Astrocyte of the spinal cord (primary cell): ENCODE measurements around the gene SDR42E1.
"Not testable (repeated sequence)": the region's sequence is repeated elsewhere in the genome, so short reads cannot be mapped to it uniquely, and the experiment has no call there.

Experiments
- DNase-seq: peaks from one replicate; pipeline ENCODE4 v3.0.0; 2011; ENCODE audit warnings: low read depth, low spot score
- H3K4me3 ChIP-seq: 2 replicates; pipeline ENCODE4 v1.5.1; 2011; ENCODE audit warnings: low read depth, mild to moderate bottlenecking, low read length, moderate library complexity
- CTCF ChIP-seq: IDR thresholded peaks from 2 replicates; pipeline ENCODE4 v1.5.1; 2012; ENCODE audit warnings: low read depth, mild to moderate bottlenecking, low read length, inconsistent platforms
- in situ Hi-C: cut with HindIII; loops from 2 replicates; pipeline ENCODE4 v1.10.0; 2017; ENCODE audit warnings: low sequenced_read_pairs

SDR42E1 gene

DNA sequence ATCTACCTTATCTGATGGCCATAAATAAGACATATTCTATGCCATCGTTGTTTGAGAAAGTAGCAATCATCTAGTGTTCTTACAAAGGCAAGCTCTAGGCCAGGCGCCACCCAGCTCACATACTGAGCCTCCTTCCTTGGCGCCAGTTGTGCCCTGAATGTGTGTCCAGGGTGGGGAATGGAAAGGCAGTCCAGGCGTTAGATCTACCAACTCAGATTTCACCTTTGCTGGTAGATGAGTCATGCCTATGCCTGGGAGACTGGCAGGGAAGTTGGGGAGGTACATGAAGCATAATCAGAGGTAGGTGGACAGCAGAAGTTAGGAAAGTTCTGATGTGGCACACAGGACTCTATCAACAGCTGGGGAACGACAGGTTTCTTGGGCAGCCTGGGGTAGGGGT lies 23.6 kb downstream of the SDR42E1 start:
- TF ChIP-seq CTCF: no peak
- no peak for DNase-seq
- no peak overlapping the region for H3K4me3 ChIP-seq
- in situ Hi-C loops: no loop called here

- H3K4me3 ChIP-seq: no peak overlapping the region
- in situ Hi-C loops: no loop called here
- no peak for DNase-seq
- TF ChIP-seq CTCF: no peak
These were observed 24.1 kb downstream of the SDR42E1 start for GRCh38 chr16:81987121-81987520.

DNA sequence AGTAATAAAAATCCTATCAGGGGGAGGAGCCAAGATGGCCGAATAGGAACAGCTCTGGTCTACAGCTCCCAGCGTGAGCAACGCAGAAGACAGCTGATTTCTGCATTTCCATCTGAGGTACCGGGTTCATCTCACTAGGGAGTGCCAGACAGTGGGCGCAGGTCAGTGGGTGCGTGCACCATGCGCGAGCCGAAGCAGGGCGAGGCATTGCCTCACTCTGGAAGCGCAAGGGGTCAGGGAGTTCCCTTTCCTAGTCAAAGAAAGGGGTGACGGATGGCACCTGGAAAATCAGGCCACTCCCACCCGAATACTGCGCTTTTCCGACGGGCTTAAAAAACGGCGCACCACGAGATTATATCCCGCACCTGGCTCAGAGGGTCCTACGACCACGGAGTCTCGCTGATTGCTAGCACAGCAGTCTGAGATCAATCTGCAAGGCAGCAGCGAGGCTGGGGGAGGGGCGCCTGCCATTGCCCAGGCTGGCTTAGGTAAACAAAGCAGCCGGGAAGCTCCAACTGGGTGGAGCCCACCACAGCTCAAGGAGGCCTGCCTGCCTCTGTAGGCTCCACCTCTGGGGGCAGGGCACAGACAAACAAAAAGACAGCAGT lies 33.8 kb downstream of the SDR42E1 start:
- DNase-seq, in situ Hi-C loops, H3K4me3 ChIP-seq: not testable (repeated sequence)

- no peak overlapping the region for H3K4me3 ChIP-seq
- no peak for DNase-seq
- TF ChIP-seq CTCF: no peak
- in situ Hi-C loops: no loop called here
These were observed 35.6 kb downstream of the SDR42E1 start for GRCh38 chr16:81975637-81976036.

DNA sequence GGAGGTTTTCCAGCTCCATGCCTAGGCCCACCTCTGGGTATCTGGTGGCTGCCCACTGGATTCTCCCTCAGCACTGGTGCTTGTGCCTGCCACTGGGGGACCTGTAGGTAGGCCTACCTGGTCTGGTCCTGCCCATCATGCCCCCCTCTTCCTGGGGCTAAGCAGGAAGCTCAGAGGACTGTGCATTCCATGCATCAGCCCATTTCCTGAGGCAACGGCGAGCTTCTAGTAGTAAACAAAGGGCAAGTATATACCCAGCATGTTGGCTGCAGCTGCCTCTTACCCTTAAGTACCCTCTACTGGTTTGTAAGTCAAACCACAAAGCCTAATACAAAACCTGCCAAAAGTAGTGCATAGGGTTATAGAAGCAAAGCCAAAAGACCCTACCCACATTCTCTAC lies 37.5 kb downstream of the SDR42E1 start:
- TF ChIP-seq CTCF: no peak
- in situ Hi-C loops: no loop called here
- H3K4me3 ChIP-seq: no peak overlapping the region
- no peak for DNase-seq

DNA sequence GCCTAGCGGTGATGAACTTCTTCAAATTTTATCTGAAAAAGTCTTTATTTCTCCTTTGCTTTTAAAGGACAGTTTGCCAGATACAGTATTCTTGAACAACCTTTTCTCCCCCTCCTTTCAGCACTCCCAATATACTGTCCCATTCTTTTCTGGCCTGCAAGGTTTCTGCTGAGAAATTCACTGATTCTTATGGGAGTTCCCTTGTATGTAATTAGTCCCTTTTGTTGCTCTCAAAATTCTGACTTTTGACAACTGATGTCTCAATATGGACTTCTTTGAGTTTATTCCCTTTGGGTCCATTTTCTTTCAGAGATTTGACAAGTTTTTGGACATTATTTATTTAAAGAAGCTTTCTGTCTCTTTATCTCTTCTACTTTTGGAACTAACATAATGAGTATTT lies 39.4 kb downstream of the SDR42E1 start:
- H3K4me3 ChIP-seq: no peak overlapping the region
- in situ Hi-C loops: no loop called here
- no peak for DNase-seq
- TF ChIP-seq CTCF: no peak

- in situ Hi-C loops: no loop called here
These were observed 43.9 kb downstream of the SDR42E1 start for GRCh38 chr16:81967358-81967757.

More at GRCh38 chr16:81967358-81967757, 43.9 kb downstream of the SDR42E1 start:
- no peak overlapping the region for H3K4me3 ChIP-seq
- no peak for DNase-seq
- no peak for TF ChIP-seq CTCF
